ENCODE results near the gene LYPLA2. TPM values are rescaled to one million over a fixed set of nuclear protein-coding genes. Genes with fewer than 3 reads are reported as not detected.

LYPLA2 gene
- total RNA-seq, 2 experiments from 2014 or later, result 37.4 to 37.7 TPM

DNA sequence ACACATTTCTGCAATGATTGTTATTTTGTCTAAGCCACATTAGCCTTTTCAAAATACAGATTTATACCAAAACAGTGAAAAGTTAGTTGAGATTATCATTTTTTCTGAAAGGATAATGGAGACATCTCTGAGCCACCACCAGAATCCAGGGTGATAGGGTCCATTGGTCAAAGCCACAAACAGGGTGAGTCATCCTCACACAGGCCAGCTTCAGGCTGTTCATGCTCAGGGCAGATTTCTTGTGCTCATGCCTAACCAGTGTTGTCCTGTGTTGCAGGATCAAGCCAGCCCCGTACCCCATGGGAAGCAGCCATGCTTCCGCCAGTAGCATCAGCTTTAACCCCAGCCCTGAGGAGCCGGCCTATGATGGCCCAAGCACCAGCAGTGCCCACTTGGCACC is 34.3 kb upstream of the LYPLA2 start:
- TF ChIP-seq, protein P1, sequence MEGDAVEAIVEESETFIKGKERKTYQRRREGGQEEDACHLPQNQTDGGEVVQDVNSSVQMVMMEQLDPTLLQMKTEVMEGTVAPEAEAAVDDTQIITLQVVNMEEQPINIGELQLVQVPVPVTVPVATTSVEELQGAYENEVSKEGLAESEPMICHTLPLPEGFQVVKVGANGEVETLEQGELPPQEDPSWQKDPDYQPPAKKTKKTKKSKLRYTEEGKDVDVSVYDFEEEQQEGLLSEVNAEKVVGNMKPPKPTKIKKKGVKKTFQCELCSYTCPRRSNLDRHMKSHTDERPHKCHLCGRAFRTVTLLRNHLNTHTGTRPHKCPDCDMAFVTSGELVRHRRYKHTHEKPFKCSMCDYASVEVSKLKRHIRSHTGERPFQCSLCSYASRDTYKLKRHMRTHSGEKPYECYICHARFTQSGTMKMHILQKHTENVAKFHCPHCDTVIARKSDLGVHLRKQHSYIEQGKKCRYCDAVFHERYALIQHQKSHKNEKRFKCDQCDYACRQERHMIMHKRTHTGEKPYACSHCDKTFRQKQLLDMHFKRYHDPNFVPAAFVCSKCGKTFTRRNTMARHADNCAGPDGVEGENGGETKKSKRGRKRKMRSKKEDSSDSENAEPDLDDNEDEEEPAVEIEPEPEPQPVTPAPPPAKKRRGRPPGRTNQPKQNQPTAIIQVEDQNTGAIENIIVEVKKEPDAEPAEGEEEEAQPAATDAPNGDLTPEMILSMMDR (IDR thresholded peaks at IDR 0.05), result no peak
- H3K4me1 ChIP-seq (ENCODE audit: insufficient read depth, low read length), result no peaks in the 10 kb centered on the region
- H3K4me3 ChIP-seq (ENCODE audit: low read length), result no peak overlapping the region
- Mint-ChIP-seq H3K9me3 (no peaks in the 10 kb centered on the region), H3K4me1 (ENCODE audit: low read depth) (no peaks in the 10 kb centered on the region), H3K36me3 (ENCODE audit: low read depth) (peaks cover 96% of the 10 kb centered on the region), H3K27ac (no peak overlapping the region), H3K27me3 (no peaks in the 10 kb centered on the region), H3K4me3 (no peak overlapping the region)
- intact Hi-C loops (cut with DNase I, micrococcal nuclease), result no loop called here
- no peaks in the 10 kb centered on the region for H3K27me3 ChIP-seq (ENCODE audit: control insufficient read depth in 1 of 2, insufficient read depth in 2 of 2, low read length in 2 of 2)
- no peak overlapping the region for H3K27ac ChIP-seq (ENCODE audit: low read depth in 1 of 2, low read length in 2 of 2)
- no peaks in the 10 kb centered on the region for H3K9me3 ChIP-seq (ENCODE audit: control insufficient read depth in 1 of 2, insufficient read depth in 1 of 2, low read length in 2 of 2)
- ATAC-seq (ENCODE audit: poor library complexity), result no peak
- peaks cover 95% of the 10 kb centered on the region for H3K36me3 ChIP-seq (ENCODE audit: insufficient read depth, low read length)
- ChIA-PET POLR2A (no interaction called here), CTCF (no interaction called here)
- DNase-seq, result no peak

GRCh38 chr1:23757812-23758211 is 33.1 kb upstream of the LYPLA2 start:
- ATAC-seq (ENCODE audit: poor library complexity) (no peak), DNase-seq (no peak)
- Histone ChIP-seq H3K27me3 (ENCODE audit: control insufficient read depth in 1 of 2, insufficient read depth in 2 of 2, low read length in 2 of 2) (no peaks in the 10 kb centered on the region), H3K36me3 (ENCODE audit: insufficient read depth, low read length) (peaks cover 88% of the 10 kb centered on the region), H3K9me3 (ENCODE audit: control insufficient read depth in 1 of 2, insufficient read depth in 1 of 2, low read length in 2 of 2) (no peaks in the 10 kb centered on the region), H3K4me3 (ENCODE audit: low read length) (no peak overlapping the region), H3K27ac (ENCODE audit: low read depth in 1 of 2, low read length in 2 of 2) (no peak overlapping the region), H3K4me1 (ENCODE audit: insufficient read depth, low read length) (no peaks in the 10 kb centered on the region)
- POLR2A ChIA-PET, result no interaction called here
- intact Hi-C loops (cut with DNase I, micrococcal nuclease), result no loop called here
- TF ChIP-seq, protein P1 (IDR thresholded peaks at IDR 0.05), result no peak
- CTCF ChIA-PET, result interaction anchor here (0.8 kb wide), 1 partner anchor 14 kb away, joined by 3 read pairs; no protein-coding TSS in a partner anchor
- no peak overlapping the region for H3K27ac Mint-ChIP-seq
- H3K27me3 Mint-ChIP-seq, result no peaks in the 10 kb centered on the region
- H3K4me1 Mint-ChIP-seq (ENCODE audit: low read depth), result no peaks in the 10 kb centered on the region
- H3K36me3 Mint-ChIP-seq (ENCODE audit: low read depth), result peaks cover 97% of the 10 kb centered on the region
- H3K9me3 Mint-ChIP-seq, result no peaks in the 10 kb centered on the region
- H3K4me3 Mint-ChIP-seq, result no peak overlapping the region

GRCh38 chr1:23759277-23759676 is 31.7 kb upstream of the LYPLA2 start:
- DNase-seq, result no peak
- ATAC-seq (ENCODE audit: poor library complexity), result no peak
- TF ChIP-seq, protein P1 (IDR thresholded peaks at IDR 0.05), result no peak
- ChIA-PET POLR2A (interaction anchor here (1.1 kb wide), 1 partner anchor 13 kb away, joined by 3 read pairs; no protein-coding TSS in a partner anchor), CTCF (no interaction called here)
- Mint-ChIP-seq H3K9me3 (no peaks in the 10 kb centered on the region), H3K4me1 (ENCODE audit: low read depth) (no peaks in the 10 kb centered on the region), H3K27ac (no peak overlapping the region), H3K36me3 (ENCODE audit: low read depth) (peaks cover 92% of the 10 kb centered on the region), H3K27me3 (no peaks in the 10 kb centered on the region), H3K4me3 (no peak overlapping the region)
- Histone ChIP-seq H3K4me1 (ENCODE audit: insufficient read depth, low read length) (no peaks in the 10 kb centered on the region), H3K4me3 (ENCODE audit: low read length) (no peak overlapping the region), H3K27me3 (ENCODE audit: control insufficient read depth in 1 of 2, insufficient read depth in 2 of 2, low read length in 2 of 2) (no peaks in the 10 kb centered on the region), H3K36me3 (ENCODE audit: insufficient read depth, low read length) (peaks cover 77% of the 10 kb centered on the region), H3K27ac (ENCODE audit: low read depth in 1 of 2, low read length in 2 of 2) (no peak overlapping the region), H3K9me3 (ENCODE audit: control insufficient read depth in 1 of 2, insufficient read depth in 1 of 2, low read length in 2 of 2) (no peaks in the 10 kb centered on the region)
- intact Hi-C loops (cut with DNase I, micrococcal nuclease), result no loop called here
